ENCODE measurements around the gene CRIP1.

CRIP1 gene

DNA sequence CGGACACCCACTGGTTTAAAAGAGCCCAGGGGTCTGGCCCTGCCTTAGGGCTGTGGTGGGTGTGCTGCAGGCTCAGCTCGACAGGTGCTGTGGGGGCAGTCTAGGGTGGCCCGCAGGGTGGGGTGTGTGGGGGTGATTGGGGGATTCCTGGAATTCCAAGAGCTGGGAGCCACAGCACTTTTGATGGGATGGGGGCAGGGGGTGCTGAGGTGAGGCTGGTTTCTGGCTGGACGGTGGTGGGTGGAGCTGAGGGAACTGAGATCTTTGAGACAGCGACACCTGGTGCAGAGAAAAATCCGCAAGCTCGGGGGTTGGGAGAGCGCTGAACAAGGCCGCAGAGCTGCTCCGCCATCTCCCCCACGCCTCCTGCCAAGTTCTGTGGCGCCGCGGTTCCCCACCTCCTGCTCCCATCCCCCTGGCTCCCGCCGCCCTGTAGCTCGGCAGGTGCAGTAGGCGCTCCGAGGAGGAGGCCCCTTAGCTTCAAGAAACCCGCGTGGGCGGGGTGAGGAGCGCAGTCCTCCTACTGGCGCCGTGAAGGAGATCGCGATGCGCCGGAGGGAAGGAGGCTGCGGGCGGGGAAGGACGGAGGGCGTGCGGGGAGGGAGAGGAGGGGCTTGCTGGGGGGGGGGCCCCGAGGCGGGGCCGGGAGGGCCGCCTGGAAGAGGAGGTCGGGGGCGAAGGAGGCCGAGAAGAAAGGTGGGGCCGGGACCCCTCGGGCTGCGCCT is 3.0 kb downstream of the CRIP1 start:
- H3K4me3 ChIP-seq (ENCODE audit: control insufficient read depth, low read depth, low read length), result peak overlapping the region; percentile 68
- peak; percentile 76 for TF ChIP-seq CTCF (IDR thresholded peaks at IDR 0.05; ENCODE audit: control insufficient read depth, insufficient read depth, low read depth, low read length, missing control alignments)
- peak; percentile 27 for DNase-seq (ENCODE audit: low read depth)

- peak overlapping the region; percentile 68 for H3K4me3 ChIP-seq (ENCODE audit: control insufficient read depth, low read depth, low read length)
- no peak for DNase-seq (ENCODE audit: low read depth)
- no peak for TF ChIP-seq CTCF (IDR thresholded peaks at IDR 0.05; ENCODE audit: control insufficient read depth, insufficient read depth, low read depth, low read length, missing control alignments)
Measured at GRCh38 chr14:105490267-105490571, 3.5 kb downstream of the CRIP1 start.

- peak; percentile 100 for DNase-seq (ENCODE audit: low read depth)
- H3K4me3 ChIP-seq (ENCODE audit: control insufficient read depth, low read depth, low read length), result peak within 1 kb of the TSS; percentile 68
- TF ChIP-seq CTCF (IDR thresholded peaks at IDR 0.05; ENCODE audit: control insufficient read depth, insufficient read depth, low read depth, low read length, missing control alignments), result peak; percentile 51
Measured at GRCh38 chr14:105490572-105491365, 4.1 kb downstream of the CRIP1 start, which contains the start of gene TEDC1. Gene TEDC1, plus strand, starts transcription at chr14:105491246. Its CDS starts 130 bp downstream, at chr14:105491376.

DNA sequence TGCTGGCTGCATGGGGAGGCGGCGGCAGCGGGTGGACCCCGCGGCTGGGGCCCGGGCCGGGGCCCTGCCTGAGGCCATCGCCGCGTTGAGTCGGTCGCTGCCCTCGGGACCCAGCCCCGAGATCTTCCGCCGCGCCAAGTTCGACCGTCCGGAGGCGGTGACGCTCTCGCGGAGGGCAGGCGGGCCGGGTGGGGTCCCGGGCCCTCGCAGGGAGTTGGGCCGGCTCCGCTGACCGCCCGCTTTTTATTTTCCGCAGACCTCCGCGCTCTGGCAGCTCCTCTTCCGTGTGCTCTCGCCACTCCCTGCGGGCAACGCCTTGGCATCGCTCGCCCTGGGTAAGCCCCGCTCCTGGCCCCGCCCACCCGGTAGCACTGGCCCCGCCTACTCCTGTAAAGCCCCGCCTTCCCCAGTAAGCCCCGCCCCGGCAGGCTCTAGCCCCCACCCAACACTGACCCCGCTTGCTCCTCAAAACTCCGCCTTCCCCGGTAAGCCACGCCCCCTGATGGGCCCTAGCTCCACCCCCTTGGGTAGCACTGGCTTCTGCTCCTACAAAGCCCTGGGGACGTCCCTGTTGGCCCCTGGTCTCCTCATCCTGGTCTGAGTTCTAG is 4.8 kb downstream of the CRIP1 start:
- no peak for DNase-seq (ENCODE audit: low read depth)
- no peak for TF ChIP-seq CTCF (IDR thresholded peaks at IDR 0.05; ENCODE audit: control insufficient read depth, insufficient read depth, low read depth, low read length, missing control alignments)
- peak overlapping the region; percentile 36 for H3K4me3 ChIP-seq (ENCODE audit: control insufficient read depth, low read depth, low read length)

DNA sequence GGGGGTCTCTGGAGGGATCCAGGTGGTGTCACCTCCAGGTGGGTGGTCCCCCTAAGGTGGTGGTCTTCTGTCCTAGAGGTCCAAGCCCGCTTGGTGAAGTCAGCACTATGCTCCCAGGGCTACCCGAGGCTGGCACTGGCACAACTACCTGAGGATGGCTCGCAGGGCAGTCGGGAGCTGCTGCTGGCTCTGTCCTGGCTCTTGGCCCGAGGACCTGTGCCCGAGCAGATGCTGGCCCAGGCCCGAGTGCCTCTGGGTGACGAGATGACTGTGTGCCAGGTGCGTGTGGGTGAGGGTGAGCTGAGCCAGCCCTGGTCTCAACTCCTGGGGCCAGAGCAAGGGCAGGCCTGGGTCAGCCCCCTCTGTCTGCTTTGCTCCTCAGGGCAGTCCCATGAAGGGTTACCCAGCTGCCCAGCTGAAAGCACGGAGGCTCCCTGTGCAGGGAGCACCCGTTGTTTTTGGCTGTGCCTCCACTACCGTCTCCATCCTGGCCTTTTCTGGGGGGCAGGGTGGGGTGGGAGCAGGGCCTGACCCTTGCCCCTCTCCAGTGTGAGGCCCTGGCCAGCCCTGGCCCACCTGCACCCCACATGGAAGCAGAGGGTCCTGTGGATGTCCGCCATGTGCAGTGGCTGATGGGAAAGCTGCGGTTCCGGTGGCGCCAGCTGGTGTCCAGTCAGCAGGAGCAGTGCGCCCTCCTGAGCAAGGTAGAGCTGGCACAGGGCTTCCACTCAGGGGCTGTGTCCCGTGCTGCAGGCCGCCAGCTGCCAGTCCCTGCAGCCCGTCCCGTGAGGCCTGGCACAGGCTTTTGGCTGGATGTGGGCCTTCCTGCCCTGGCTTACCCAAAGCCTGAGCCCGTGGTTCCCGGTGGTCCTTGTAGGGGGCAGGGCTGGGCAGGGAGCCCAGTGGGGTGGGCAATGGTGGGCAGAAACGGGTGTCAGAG is 5.6 kb downstream of the CRIP1 start:
- no peak for DNase-seq (ENCODE audit: low read depth)
- peak overlapping the region; percentile 36 for H3K4me3 ChIP-seq (ENCODE audit: control insufficient read depth, low read depth, low read length)
- no peak for TF ChIP-seq CTCF (IDR thresholded peaks at IDR 0.05; ENCODE audit: control insufficient read depth, insufficient read depth, low read depth, low read length, missing control alignments)
